Hematopoietic multipotent progenitor cell treated with erythropoietin and hydrocortisone succinate and interleukin-3 and kit ligand, for 17 days (in vitro differentiated cells): ENCODE data around the gene AGBL4.

Experiments used
- DNase-seq: peaks from one replicate; pipeline ENCODE4 v3.0.0-alpha.2; 2015; ENCODE audit warnings: low spot score

The AGBL4 gene

DNA sequence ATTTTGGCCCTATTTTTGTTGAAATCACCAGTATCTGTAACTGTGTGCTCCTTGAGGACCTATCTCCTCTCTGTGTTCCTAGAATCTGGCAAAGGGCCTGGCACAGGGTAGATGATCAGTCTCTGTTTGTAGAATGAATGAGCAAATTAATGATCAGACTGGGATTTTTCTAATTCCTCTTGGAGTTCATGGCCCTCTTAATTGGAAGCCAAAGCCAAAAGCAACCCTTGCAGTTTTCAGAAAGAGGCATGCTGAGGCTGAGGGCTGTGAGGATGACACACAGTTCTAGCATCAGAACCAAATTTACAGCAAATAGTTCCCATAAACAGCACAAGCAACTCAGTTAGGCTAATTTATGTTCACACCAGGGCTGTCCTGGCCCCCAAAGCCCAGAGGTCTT is 1136.0 kb downstream of the AGBL4 start:
- no peak for DNase-seq

DNA sequence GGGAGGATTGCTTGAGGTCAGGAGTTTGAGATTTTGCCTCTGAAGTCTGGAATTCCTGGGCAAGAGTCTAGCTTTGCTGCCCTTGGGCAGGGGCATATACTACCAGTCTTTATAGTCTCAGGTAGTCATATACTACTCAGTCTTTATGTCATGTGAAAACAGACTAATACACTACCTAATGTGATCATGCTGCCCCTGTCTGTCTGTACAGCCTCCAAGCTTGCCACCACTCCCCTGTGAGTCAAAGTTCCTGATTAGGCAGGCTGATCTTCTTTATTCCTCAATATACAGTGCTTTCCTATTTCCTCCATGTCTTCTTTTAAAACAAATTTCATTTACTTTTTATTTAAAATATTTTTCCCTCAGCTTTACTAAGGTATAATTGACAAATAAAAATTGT is 1141.7 kb downstream of the AGBL4 start:
- no peak for DNase-seq

DNA sequence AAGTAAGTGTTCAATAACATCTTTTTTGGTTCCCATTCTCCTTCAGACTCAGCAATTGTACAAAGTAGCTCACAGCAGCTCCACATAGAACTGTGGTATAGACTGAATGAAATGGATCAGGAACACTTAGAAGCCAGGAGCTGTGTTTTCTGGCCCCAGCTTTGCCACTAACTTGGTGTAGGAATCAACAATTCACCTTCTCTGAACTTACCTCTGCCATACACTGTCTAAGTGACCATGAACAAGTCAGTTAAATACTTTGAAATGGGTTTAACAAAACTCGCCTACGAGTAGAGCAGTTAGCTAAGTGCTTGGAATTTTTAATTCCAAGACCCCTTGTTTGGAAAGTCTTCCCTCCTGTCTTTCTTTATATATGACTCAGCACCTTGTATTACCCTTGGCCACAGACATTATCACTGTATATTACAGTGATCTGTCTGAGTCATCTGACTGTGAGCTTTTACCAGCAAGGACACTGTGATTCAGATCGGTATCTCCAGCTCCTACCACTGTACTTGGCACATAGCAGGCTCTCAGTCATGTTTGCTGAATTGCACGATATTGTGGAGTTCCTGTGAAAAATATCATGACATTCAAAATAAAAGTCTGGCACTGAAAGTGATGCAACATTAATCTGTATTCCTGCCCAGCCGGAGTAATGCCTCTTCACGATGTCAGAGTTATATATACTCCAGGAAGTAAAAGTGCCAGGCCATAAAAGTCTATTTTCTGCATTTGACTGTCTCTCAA is 1145.4 kb downstream of the AGBL4 start:
- no peak for DNase-seq

DNA sequence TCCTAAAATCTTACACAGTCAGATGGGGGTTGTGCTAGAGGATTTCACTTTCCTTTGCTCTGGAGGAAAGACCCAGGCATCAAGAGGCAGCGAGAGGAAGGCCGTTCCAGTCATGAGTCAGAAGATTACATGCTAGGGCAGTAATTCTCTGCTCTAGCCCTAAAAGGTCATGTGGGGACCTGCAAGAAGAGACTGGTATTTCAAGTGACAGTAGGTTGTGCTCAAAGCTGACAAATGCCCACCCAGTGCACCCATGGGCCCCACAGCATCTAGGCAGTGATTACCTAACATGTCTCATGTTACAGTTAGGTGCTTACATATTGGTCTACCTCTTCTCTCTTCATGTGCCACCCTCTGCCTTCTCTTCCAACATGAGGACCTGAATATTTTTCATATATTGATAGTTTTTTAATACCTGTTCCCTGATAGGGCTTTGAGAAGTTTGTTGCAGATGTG is 1147.4 kb downstream of the AGBL4 start:
- no peak for DNase-seq

DNA sequence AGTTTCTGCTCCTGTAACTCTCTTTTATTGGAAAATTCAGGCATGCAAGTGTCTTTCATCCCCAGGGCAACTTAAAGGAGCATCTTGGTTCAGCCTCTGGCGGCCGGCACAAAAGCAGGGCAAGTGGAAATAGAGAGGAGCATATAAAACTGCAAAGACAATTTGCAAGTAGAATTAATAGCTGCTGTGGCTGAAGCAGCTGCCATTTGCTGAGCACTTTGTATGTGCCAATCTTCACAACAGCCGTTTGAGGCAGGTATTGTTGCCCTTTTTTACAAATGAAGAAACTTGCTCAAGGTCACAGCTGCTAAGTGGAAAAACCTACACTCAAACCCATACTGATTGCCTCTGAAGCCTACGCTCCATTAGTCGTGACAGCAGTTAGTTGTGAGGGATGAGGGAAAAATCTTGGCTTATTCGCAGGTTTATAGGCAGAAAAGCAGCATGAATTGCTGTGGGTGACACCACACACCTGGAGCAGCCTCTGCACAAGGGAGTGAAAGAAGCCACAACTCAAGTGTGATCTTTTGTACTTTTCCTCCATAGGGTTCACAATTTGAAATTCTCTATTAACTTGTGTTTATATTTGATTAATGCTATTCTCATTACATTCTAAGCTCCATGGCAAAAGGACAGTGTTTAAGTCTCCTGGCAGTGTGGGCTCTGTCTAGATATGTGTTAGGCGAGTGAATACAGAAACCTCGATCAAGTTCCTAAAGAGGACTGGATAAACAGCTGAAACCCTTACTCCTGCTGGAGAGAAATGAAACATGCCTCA is 1148.0 kb downstream of the AGBL4 start:
- DNase-seq = no peak

DNA sequence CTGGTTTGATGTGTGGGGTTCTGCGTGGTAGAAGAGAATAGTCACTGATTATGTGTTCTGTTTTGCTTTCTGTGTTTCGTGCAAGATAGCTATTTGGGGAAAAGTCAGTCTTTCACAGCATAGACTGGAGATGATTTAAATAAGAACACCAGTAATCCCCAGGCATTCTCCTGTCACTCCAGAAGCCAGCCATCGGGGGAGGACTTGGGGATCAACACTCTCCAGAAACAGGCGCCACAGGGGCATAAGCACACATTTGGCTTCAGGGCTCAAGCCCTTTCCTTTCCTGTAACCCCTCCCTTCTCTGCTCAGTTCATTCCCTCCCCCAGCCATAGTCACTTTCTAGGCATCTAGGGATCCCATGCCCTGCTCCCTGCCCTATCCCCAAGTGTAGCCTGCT is 1149.8 kb downstream of the AGBL4 start:
- DNase-seq = no peak

DNA sequence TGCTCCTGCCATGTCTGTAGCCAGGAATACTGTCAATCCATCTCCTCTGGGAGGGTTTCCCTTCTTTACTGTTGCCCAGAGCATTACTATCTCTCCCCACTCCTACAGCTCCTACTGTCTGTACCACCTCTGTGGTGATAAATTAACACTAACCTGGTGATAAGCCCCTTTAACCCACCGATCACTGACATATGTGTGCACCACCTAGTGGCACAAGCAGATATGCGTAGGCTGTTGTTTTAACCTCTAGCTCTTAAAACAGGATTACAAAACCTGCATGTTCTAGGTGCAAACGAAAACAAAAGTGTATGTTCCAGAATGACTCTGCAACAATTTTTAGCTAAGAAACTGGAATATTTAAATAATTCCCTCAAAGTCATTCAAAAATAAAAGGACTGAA is 1153.2 kb downstream of the AGBL4 start:
- DNase-seq = no peak

DNA sequence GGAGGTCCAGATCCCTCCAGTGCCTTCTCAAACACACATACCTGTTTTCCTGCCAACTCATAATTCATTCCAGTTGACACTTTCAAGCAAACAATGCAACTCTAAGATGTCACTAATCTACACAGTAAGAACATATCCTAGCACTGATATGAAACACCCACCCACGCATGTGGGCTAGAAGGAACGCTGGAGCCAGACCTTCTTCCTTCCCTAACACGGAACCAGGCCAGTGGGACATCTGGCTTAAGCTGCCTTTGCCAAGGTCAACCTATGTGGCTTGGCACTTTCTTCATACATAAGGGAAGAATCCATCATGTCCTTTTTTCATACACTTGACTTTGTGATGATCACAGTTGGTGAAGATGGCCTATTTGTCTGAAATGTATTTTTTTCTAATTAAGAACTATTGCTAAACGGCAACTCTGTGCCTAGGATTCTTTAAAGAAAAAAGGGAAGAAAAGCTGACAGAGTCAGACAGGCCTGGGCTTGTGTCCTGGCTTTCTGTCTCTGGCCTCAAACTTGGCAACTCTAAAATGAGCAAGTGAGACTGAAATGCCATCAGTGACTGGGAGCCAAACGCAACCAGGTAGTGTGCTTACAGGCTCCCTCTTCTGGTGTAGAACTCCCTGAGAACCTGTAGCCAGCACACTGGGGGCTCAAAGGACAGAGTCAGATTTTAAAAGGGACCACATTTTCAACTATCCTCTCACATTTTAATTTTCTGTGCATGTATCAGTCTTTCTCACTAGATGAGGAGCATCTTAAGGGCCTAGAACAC is 1154.4 kb downstream of the AGBL4 start:
- DNase-seq = no peak

DNA sequence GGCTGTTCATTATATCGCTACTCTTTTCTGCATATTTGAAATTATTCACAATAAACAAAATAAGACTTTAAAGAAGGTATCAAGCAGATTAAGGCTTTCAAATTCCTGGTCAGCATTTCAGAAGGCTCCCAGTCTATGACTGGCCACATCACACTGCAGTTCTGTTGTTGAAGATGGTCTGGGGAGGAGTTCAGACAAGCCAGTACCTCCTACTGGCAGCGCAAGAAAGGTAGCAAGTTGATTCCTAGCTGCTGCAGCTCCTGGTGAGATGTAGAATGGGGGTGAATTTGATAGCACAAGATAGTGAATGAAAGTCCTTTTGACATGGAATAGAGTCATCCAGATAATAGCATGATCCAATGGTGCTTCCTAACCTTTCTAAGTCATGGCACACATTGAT is 1158.8 kb downstream of the AGBL4 start:
- DNase-seq = no peak

DNA sequence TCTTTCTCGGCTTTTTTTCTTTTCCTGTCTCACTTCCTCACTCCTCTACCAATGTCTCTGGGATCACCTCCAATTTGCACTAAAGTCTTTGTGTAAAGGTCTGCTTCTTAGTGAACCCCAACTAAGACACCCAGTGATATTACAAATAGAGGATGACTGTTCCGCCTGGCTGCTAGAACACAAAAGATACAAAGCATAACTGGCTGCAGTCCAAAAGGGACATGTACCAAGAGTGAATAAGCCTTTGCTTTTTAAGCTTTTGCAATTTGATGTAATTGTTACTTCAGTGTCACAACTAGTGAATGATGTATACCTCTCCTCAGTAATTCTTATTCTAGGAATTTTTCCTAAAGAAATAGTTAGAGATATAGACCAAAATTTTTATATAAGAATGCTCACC is 1164.3 kb downstream of the AGBL4 start:
- DNase-seq = no peak

DNA sequence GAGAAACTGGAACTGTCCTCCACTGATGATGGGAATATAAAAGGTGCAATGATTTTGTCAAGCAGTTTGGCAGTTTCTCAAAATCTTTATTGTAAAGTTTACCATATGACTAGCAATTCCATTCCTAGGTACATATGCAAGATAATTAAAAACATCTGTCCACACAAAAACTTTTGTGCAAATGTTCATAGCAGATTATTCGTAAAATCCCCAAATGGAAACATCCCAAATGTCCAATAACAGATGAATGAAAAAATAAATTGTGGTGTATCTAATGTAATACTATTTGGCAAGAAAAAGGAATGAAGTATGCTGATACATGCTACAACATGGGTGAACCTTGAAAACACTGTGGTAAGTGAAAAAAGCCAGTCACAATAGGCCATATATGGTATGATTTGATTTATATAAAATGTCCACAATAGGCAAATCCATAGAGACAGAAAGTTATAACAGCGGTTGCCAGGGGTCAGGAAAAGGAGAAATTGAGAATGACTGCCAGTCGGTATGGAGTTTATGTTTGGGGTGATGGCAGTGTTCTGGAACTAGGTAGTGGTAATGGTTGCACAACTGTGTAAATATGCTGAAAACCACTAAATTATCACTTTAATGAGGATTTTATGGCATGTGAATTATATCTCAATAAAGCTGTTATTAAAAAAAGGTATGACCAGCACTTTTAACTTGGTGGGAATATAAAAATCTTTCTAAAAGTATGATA is 1165.4 kb downstream of the AGBL4 start:
- DNase-seq = no peak

DNA sequence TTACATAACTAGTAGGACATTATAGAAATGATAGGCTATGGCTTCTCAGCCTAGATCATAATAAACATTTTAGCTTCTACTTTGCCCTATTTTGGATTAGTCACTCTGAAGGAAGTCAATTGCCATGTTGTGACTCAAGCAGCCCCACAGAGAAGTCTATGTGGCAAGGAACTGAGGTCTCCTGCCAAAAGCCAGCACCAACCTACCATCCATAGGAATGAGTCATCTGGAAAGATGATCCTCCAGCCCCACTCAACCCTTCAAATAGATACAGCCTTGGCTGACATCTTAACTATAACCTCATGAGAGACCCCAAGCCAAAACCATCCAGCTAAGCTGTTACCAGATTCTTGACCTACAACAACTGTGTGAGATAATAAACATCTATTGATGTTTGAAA is 1170.7 kb downstream of the AGBL4 start:
- no peak for DNase-seq

DNA sequence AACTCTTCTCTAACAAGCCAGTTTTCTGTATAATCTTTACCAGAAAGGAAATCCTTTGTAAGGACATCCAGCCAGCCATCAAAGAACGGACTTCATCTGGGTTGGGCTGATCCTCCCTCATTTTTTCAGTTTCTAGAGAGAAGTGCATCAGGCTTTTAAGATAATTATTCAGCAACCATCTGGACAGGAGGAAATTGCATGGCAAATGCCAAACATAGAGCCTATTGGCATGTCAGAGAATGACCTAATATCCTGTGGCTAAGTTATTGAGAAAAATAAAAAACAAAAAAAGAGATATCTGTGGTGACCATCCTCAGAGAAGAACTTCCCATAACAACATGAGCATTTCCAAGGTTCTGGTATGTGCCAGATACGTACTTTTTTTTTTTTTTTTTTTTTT is 1172.1 kb downstream of the AGBL4 start:
- no peak for DNase-seq

DNA sequence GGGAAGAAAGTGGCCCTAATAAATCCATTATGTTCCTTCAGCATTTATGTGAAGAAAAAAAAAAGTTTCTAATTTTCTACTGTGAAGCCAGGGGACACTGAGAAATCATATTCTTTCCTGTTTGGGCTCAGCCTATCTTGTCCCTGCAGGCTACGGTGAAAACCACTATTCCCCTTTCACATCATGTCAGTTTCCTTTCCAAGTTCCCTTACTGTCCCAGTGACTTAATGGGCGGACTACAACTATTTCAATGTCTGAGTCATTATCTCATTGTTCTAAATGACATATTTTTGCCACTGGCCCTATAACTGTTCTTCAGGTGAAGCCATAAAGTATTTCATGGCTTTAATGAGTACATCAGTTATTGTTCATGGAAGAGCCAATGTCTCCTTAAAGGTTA is 1175.7 kb downstream of the AGBL4 start:
- DNase-seq = no peak

DNA sequence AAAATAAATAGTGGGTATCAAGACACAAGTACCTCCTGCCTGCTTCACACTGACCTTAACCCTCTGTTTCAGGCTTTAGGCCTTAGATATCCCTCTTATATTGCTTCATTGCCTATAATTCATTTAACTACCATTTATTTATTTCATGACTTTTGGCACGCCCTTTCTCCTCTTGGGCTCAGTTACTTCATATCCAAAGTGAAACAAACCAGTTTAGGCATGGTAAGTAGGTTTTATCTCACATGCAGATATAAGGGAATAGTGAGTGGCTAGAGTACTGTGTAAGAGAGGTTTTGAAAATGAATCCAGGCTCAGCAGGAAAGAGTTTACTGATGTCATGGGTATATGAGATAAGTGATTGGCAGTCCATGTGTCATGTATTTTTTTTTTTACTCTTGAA is 1177.3 kb downstream of the AGBL4 start:
- no peak for DNase-seq

DNA sequence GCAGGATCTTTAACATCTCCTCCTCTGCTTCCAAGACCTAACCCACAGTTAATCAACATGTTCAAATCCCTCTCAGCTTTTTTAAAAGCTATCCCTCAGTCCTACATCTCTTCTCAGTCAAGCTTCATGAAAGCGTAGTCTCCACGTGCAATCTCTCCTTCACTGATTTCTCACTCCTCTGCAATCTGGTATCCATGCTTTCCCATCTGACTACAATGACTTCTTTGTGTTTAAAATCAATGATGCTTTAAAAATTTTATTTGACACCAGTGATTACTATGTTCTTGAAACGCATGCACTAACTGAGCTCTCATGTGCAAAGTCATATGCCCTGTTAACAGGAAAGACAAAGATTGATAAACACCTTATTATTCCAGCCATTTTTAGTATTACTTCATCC is 1179.6 kb downstream of the AGBL4 start:
- DNase-seq = no peak

DNA sequence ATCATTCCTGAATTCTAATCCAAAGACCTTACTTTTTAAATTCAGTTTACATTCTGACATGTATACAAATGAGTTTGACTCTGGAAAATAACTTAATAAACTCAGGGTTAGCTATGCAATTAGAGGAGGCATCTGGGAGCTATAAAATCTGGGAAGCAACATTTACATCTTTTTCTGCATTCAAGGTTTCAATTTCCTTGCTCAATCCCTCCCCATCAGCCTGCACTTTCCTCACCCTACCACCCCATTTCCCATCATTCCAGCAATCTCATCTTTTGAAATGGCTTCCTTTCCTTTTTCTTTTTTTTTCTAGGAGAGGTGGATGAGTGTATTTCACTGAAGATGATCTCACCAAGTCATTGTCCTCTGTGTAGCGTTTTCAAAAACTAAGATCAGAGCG is 1181.8 kb downstream of the AGBL4 start:
- DNase-seq = no peak

DNA sequence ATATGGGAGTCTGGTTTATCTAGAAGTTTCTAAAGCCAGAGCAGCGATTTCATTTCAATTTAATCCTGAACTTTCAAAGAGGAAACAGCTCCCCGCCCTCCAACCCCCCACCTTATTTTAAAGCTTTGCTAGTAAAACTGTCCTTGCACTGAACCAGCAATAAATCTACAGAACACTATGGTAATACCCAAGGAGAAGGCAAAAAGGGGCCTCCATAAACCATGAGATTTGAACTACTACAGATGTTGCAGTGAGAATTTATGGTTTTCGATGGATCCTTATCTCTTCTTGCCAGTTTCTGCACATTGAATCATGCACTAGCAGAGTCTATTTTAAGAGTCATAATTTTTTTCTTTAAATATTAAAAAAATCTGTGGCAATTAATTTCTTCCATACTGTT is 1182.3 kb downstream of the AGBL4 start:
- no peak for DNase-seq

DNA sequence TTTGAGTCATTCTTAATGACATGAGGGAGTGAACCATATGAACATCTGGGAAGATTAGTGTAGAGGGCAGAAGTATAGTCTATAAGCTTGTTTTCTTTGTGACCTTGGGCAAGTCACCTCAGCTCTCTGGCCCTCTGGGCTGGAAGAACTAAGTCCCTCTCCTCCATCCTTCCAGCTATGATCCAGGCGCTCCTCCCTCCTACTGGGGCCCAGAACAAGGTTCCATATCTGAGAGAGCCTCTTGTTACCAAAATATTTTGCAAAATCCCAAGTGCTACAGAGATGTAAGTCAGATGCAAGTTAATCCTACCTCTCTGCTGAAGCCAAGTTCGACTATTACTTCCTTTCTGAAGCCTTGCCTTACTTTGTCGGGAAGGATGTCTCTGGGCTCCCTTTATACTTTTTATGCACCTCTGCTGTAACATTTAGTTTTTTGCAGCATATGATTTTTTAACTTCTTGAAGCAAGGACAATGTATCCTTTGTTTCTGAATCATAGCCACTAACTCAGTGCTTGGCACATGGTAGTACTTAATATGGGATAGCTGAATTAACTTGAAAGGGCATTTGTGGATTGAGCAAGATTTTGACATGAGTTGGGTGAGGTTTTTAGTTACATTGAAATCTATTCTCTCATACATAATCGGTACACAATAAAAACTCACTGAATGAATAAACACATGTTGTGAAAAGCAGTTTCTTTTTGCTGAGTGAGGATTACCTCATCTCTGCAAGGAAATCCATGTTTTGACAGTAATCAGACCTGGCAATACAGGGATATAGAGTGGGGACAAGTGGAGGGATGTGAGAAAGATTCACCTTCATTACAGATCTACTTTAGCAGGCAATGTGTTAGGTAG is 1192.4 kb downstream of the AGBL4 start:
- no peak for DNase-seq

DNA sequence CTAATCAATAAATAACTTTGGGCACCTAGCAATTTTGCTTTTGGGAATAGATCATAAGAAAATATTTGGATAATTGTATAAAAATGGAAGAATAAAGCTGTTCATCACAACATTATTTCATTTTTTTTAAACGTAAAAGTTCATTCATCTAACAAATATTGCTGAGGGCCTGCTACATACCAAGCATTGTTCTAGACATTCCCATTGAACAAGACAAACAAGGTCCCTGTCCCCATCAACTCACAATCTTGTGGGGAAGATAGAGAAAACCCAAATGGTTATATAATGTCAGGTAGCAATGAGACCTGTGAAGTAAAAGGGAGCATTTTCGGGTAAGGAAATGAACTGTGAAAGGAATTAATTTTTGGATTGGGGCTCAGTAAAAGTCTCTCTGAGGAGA is 1193.0 kb downstream of the AGBL4 start:
- DNase-seq = no peak

DNA sequence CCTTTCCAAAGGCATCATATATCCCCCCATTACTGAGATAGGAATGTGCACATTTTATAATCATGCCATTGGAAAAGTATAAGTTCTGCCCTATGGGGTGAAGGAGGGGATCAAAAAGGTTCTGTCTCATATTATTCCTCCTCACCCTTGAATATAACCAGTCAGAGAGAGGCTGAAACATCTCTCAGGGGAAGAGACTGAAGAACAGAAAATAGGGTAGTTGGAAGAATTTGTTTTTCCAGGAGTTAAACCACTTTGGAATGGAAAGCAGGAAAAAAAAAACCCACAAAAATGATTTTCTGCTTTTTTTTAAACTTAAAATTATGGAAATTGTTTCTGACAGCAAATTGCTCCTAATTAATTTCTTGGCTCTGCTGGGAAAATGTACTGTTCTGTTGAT is 1194.3 kb downstream of the AGBL4 start:
- no peak for DNase-seq
